NCI-H1436 (cell line): ENCODE results near the gene ARHGAP6.

Experiments
- DNase-seq: peaks from one replicate; lab custom pipeline; 2025; lab: John Stamatoyannopoulos, UW

Gene ARHGAP6

GRCh38 chrX:11464836-11465463, 200.8 kb downstream of the ARHGAP6 start:
- DNase-seq: no peak

GRCh38 chrX:11464380-11464779, 201.3 kb downstream of the ARHGAP6 start:
- no peak for DNase-seq

GRCh38 chrX:11462648-11463047, 203.1 kb downstream of the ARHGAP6 start:
- no peak for DNase-seq

GRCh38 chrX:11462136-11462535, 203.6 kb downstream of the ARHGAP6 start:
- no peak for DNase-seq

- no peak for DNase-seq
Measured at GRCh38 chrX:11461201-11462001, 204.3 kb downstream of the ARHGAP6 start.

GRCh38 chrX:11460347-11460746, 205.4 kb downstream of the ARHGAP6 start:
- DNase-seq: no peak

GRCh38 chrX:11458170-11458569, 207.6 kb downstream of the ARHGAP6 start:
- no peak for DNase-seq

GRCh38 chrX:11451151-11451550, 214.6 kb downstream of the ARHGAP6 start:
- no peak for DNase-seq

GRCh38 chrX:11450354-11450753, 215.4 kb downstream of the ARHGAP6 start:
- no peak for DNase-seq

GRCh38 chrX:11449613-11450012, 216.1 kb downstream of the ARHGAP6 start:
- no peak for DNase-seq

- no peak for DNase-seq
Measured at GRCh38 chrX:11447418-11447817, 218.3 kb downstream of the ARHGAP6 start.

GRCh38 chrX:11446949-11447348, 218.8 kb downstream of the ARHGAP6 start:
- no peak for DNase-seq

GRCh38 chrX:11446336-11446735, 219.4 kb downstream of the ARHGAP6 start:
- DNase-seq: no peak

GRCh38 chrX:11445540-11445939, 220.2 kb downstream of the ARHGAP6 start:
- DNase-seq: no peak

- DNase-seq: no peak
Measured at GRCh38 chrX:11444052-11444451, 221.7 kb downstream of the ARHGAP6 start.

- DNase-seq: no peak
Measured at GRCh38 chrX:11439846-11440245, 225.9 kb downstream of the ARHGAP6 start.

GRCh38 chrX:11438767-11439166, 227.0 kb downstream of the ARHGAP6 start:
- no peak for DNase-seq

GRCh38 chrX:11438380-11438723, 227.4 kb downstream of the ARHGAP6 start:
- DNase-seq: no peak

GRCh38 chrX:11437642-11438379, 227.9 kb downstream of the ARHGAP6 start:
- DNase-seq: no peak

- DNase-seq: no peak
Measured at GRCh38 chrX:11435568-11435967, 230.2 kb downstream of the ARHGAP6 start.

GRCh38 chrX:11434607-11435006, 231.1 kb downstream of the ARHGAP6 start:
- DNase-seq: no peak

- no peak for DNase-seq
Measured at GRCh38 chrX:11431786-11432185, 233.9 kb downstream of the ARHGAP6 start.

GRCh38 chrX:11430271-11430670, 235.4 kb downstream of the ARHGAP6 start:
- DNase-seq: no peak
